ENCODE results near the gene CWC15.
A peak's percentile ranks its signal among the peaks of the same experiment; 100 is the strongest.

CWC15 gene

DNA sequence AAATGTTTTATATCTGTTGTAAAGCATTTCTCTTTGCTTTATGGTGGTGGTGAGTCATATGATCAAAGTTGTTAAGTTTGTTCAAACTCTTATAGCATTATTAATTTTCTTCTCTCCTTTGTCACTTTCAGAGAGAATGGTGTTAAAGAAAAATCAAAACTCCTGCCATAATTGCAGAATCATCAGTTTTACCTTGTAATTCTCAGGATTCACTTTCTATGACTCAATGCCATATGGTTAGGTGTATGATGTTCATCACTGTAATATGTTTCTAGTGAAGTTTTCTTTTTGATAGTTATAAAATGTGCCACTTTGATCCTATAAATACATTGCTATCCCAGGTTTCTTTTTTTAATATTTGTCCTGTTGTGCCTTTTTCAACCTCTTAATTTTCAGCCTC lies 38.0 kb upstream of the CWC15 start:
- no peaks in the 10 kb centered on the region for H3K27me3 ChIP-seq (ENCODE audit: low read depth, low read length)

GRCh38 chr11:95005642-95006041 lies 32.3 kb upstream of the CWC15 start:
- H3K27ac ChIP-seq (ENCODE audit: low read length), result no peak overlapping the region
- no peaks in the 10 kb centered on the region for H3K79me2 ChIP-seq (ENCODE audit: low read length)
- TF ChIP-seq, protein P1, sequence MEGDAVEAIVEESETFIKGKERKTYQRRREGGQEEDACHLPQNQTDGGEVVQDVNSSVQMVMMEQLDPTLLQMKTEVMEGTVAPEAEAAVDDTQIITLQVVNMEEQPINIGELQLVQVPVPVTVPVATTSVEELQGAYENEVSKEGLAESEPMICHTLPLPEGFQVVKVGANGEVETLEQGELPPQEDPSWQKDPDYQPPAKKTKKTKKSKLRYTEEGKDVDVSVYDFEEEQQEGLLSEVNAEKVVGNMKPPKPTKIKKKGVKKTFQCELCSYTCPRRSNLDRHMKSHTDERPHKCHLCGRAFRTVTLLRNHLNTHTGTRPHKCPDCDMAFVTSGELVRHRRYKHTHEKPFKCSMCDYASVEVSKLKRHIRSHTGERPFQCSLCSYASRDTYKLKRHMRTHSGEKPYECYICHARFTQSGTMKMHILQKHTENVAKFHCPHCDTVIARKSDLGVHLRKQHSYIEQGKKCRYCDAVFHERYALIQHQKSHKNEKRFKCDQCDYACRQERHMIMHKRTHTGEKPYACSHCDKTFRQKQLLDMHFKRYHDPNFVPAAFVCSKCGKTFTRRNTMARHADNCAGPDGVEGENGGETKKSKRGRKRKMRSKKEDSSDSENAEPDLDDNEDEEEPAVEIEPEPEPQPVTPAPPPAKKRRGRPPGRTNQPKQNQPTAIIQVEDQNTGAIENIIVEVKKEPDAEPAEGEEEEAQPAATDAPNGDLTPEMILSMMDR (IDR thresholded peaks at IDR 0.05; ENCODE audit: low read depth, low read length), result no peak
- TF ChIP-seq EZH2phosphoT487 (IDR thresholded peaks at IDR 0.05; ENCODE audit: low read depth), result no peak
- H3K9ac ChIP-seq (ENCODE audit: low read length), result no peak overlapping the region
- H4K20me1 ChIP-seq (ENCODE audit: insufficient read depth, low read length), result no peaks in the 10 kb centered on the region
- H3K4me1 ChIP-seq (ENCODE audit: low read length), result no peaks in the 10 kb centered on the region
- no peaks in the 10 kb centered on the region for H3K9me3 ChIP-seq (ENCODE audit: insufficient read depth, low read length)
- H3K36me3 ChIP-seq (replicated peaks; ENCODE audit: low read depth, low read length), result no peaks in the 10 kb centered on the region
- H2AFZ ChIP-seq (ENCODE audit: low read depth, low read length), result no peak overlapping the region
- no peak overlapping the region for H3K4me2 ChIP-seq (ENCODE audit: low read length)
- H3K27me3 ChIP-seq (ENCODE audit: low read depth, low read length), result no peaks in the 10 kb centered on the region
- H3K4me3 ChIP-seq (ENCODE audit: low read length), result no peak overlapping the region

More for the DNA sequence above, 38.0 kb upstream of the CWC15 start:
- Histone ChIP-seq H2AFZ (ENCODE audit: low read depth, low read length) (no peak overlapping the region), H3K4me1 (ENCODE audit: low read length) (no peaks in the 10 kb centered on the region), H3K36me3 (replicated peaks; ENCODE audit: low read depth, low read length) (no peaks in the 10 kb centered on the region), H3K4me2 (ENCODE audit: low read length) (no peak overlapping the region), H4K20me1 (ENCODE audit: insufficient read depth, low read length) (no peaks in the 10 kb centered on the region), H3K9ac (ENCODE audit: low read length) (no peak overlapping the region), H3K9me3 (ENCODE audit: insufficient read depth, low read length) (no peaks in the 10 kb centered on the region), H3K27ac (ENCODE audit: low read length) (no peak overlapping the region), H3K4me3 (ENCODE audit: low read length) (no peak overlapping the region), H3K79me2 (ENCODE audit: low read length) (no peaks in the 10 kb centered on the region)
- TF ChIP-seq EZH2phosphoT487 (IDR thresholded peaks at IDR 0.05; ENCODE audit: low read depth), result no peak
- TF ChIP-seq, protein P1 (IDR thresholded peaks at IDR 0.05; ENCODE audit: low read depth, low read length), result no peak

DNA sequence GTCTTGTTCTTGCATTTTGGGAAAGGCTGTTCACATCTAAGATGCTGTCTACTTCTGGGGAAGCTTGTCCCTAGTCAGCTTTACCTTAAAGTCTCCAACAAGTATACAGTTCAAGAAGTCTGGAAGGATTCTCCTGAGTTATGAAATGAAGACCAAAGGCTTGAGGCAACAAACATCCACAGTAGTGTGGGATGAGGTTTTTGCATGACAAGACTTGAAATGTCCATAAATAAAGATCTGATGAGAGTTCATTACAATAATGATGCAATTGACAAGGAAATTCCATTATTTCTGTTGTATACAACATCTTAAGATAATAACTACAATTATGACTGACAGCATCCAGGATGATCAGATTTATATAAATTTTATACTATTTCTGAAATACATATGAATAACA lies 30.4 kb upstream of the CWC15 start:
- no peaks in the 10 kb centered on the region for H4K20me1 ChIP-seq (ENCODE audit: insufficient read depth, low read length)
- H3K9me3 ChIP-seq (ENCODE audit: insufficient read depth, low read length), result no peaks in the 10 kb centered on the region
- H3K4me2 ChIP-seq (ENCODE audit: low read length), result no peak overlapping the region
- H3K27me3 ChIP-seq (ENCODE audit: low read depth, low read length), result no peaks in the 10 kb centered on the region
- no peaks in the 10 kb centered on the region for H3K4me1 ChIP-seq (ENCODE audit: low read length)
- H3K4me3 ChIP-seq (ENCODE audit: low read length), result no peak overlapping the region
- no peak for TF ChIP-seq EZH2phosphoT487 (IDR thresholded peaks at IDR 0.05; ENCODE audit: low read depth)
- no peak overlapping the region for H3K9ac ChIP-seq (ENCODE audit: low read length)
- H3K36me3 ChIP-seq (replicated peaks; ENCODE audit: low read depth, low read length), result no peaks in the 10 kb centered on the region
- H2AFZ ChIP-seq (ENCODE audit: low read depth, low read length), result no peak overlapping the region
- H3K79me2 ChIP-seq (ENCODE audit: low read length), result no peaks in the 10 kb centered on the region
- no peak overlapping the region for H3K27ac ChIP-seq (ENCODE audit: low read length)

GRCh38 chr11:94998285-94998684 lies 24.9 kb upstream of the CWC15 start:
- Histone ChIP-seq H3K79me2 (ENCODE audit: low read length) (no peaks in the 10 kb centered on the region), H4K20me1 (ENCODE audit: insufficient read depth, low read length) (no peaks in the 10 kb centered on the region), H3K4me1 (ENCODE audit: low read length) (no peaks in the 10 kb centered on the region), H3K4me3 (ENCODE audit: low read length) (no peak overlapping the region), H3K4me2 (ENCODE audit: low read length) (no peak overlapping the region), H3K27ac (ENCODE audit: low read length) (no peak overlapping the region), H2AFZ (ENCODE audit: low read depth, low read length) (no peak overlapping the region), H3K27me3 (ENCODE audit: low read depth, low read length) (no peaks in the 10 kb centered on the region), H3K9ac (ENCODE audit: low read length) (no peak overlapping the region), H3K9me3 (ENCODE audit: insufficient read depth, low read length) (no peaks in the 10 kb centered on the region), H3K36me3 (replicated peaks; ENCODE audit: low read depth, low read length) (no peaks in the 10 kb centered on the region)
- TF ChIP-seq EZH2phosphoT487 (IDR thresholded peaks at IDR 0.05; ENCODE audit: low read depth), result no peak
- TF ChIP-seq, protein P1 (IDR thresholded peaks at IDR 0.05; ENCODE audit: low read depth, low read length), result no peak

DNA sequence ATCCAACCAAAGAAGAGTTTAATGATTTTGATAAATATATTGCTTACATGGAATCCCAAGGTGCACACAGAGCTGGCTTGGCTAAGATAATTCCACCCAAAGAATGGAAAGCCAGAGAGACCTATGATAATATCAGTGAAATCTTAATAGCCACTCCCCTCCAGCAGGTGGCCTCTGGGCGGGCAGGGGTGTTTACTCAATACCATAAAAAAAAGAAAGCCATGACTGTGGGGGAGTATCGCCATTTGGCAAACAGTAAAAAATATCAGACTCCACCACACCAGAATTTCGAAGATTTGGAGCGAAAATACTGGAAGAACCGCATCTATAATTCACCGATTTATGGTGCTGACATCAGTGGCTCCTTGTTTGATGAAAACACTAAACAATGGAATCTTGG lies 24.1 kb upstream of the CWC15 start:
- Histone ChIP-seq H3K4me2 (ENCODE audit: low read length) (no peak overlapping the region), H3K27ac (ENCODE audit: low read length) (no peak overlapping the region), H3K79me2 (ENCODE audit: low read length) (no peaks in the 10 kb centered on the region), H3K4me3 (ENCODE audit: low read length) (no peak overlapping the region), H4K20me1 (ENCODE audit: insufficient read depth, low read length) (no peaks in the 10 kb centered on the region), H2AFZ (ENCODE audit: low read depth, low read length) (no peak overlapping the region), H3K36me3 (replicated peaks; ENCODE audit: low read depth, low read length) (no peaks in the 10 kb centered on the region), H3K9me3 (ENCODE audit: insufficient read depth, low read length) (no peaks in the 10 kb centered on the region), H3K27me3 (ENCODE audit: low read depth, low read length) (no peaks in the 10 kb centered on the region), H3K9ac (ENCODE audit: low read length) (no peak overlapping the region), H3K4me1 (ENCODE audit: low read length) (no peaks in the 10 kb centered on the region)
- TF ChIP-seq EZH2phosphoT487 (IDR thresholded peaks at IDR 0.05; ENCODE audit: low read depth), result no peak
- TF ChIP-seq, protein P1 (IDR thresholded peaks at IDR 0.05; ENCODE audit: low read depth, low read length), result peak; percentile 14; the same call in 1 of the 2 replicates

Measured in OCI-LY3 (cell line).